Neuronal stem cell (in vitro differentiated cells): ENCODE data around the gene MRGPRE.

ENCODE experiments used
- DNase-seq: peaks from one replicate; pipeline ENCODE4 v3.0.0-alpha.2; 2013; ENCODE audit warnings: low spot score
- H2AFZ ChIP-seq: one replicate; pipeline ENCODE4 v1.6.1; 2013; ENCODE audit warnings: mild to moderate bottlenecking, low read length, inconsistent platforms
- H2AK5ac ChIP-seq: 2 replicates; pipeline ENCODE4 v1.6.1; 2013; ENCODE audit warnings: low read depth, mild to moderate bottlenecking, inconsistent platforms, low read length, moderate library complexity, mixed read lengths
- H2BK120ac ChIP-seq: 2 replicates; pipeline ENCODE4 v1.6.1; 2013; ENCODE audit warnings: low read depth, mild to moderate bottlenecking, inconsistent platforms, low read length, moderate library complexity, mixed read lengths
- H2BK12ac ChIP-seq: one replicate; pipeline ENCODE4 v1.6.1; 2013; ENCODE audit warnings: low read length, inconsistent platforms
- H2BK15ac ChIP-seq: 2 replicates; pipeline ENCODE4 v1.6.1; 2013; ENCODE audit warnings: mild to moderate bottlenecking, low read length, inconsistent platforms, mixed read lengths
- H2BK5ac ChIP-seq: one replicate; pipeline ENCODE4 v1.6.1; 2013; ENCODE audit warnings: inconsistent platforms, mild to moderate bottlenecking, low read length, moderate library complexity
- H3K14ac ChIP-seq: one replicate; pipeline ENCODE4 v1.6.1; 2013; ENCODE audit warnings: low read length, inconsistent platforms
- H3K18ac ChIP-seq: 2 replicates; pipeline ENCODE4 v1.6.1; 2013; ENCODE audit warnings: low read length, inconsistent platforms
- H3K23ac ChIP-seq: 2 replicates; pipeline ENCODE4 v1.6.1; 2013; ENCODE audit warnings: low read depth, mild to moderate bottlenecking, mixed read lengths, low read length, inconsistent platforms; ENCODE audit not compliant: poor library complexity
- H3K27ac ChIP-seq: replicated peaks from 3 replicates; pipeline ENCODE4 v1.5.1; 2013; ENCODE audit warnings: low read length, inconsistent platforms
- H3K27me3 ChIP-seq, 3 experiments: 2 replicates each; pipeline ENCODE4 v1.6.1; 2013; ENCODE audit warnings: low read length in 3 of 3, mild to moderate bottlenecking in 2 of 3, inconsistent platforms in 1 of 3, low read depth in 1 of 3, mixed read lengths in 1 of 3, moderate library complexity in 1 of 3; ENCODE audit not compliant: control insufficient read depth in 3 of 3, insufficient read depth in 3 of 3
- H3K36me3 ChIP-seq, 2 donors: replicated peaks in 1 of 2; 2 replicates each; pipeline ENCODE4 v1.6.1; 2013; ENCODE audit warnings: low read length in 2 of 2; ENCODE audit not compliant: control insufficient read depth in 2 of 2, insufficient read depth in 2 of 2
- H3K4ac ChIP-seq: 2 replicates; pipeline ENCODE4 v1.6.1; 2013; ENCODE audit warnings: inconsistent platforms, mild to moderate bottlenecking, low read length, moderate library complexity
- H3K4me1 ChIP-seq, 2 donors: 1 replicate in 1 of 2; 2 replicates in 1 of 2; pipeline ENCODE4 v1.6.1; 2013; ENCODE audit warnings: low read length in 2 of 2, low read depth in 1 of 2; ENCODE audit not compliant: control insufficient read depth in 2 of 2, insufficient read depth in 1 of 2
- H3K4me2 ChIP-seq: one replicate; pipeline ENCODE4 v1.6.1; 2013; ENCODE audit warnings: mild to moderate bottlenecking, low read length, inconsistent platforms; ENCODE audit not compliant: insufficient read depth, poor library complexity, severe bottlenecking
- H3K4me3 ChIP-seq, 2 donors: 2 replicates each; pipeline ENCODE4 v1.5.1; 2013; ENCODE audit warnings: low read length in 2 of 2, mild to moderate bottlenecking in 2 of 2, inconsistent platforms in 1 of 2, moderate library complexity in 1 of 2
- H3K79me1 ChIP-seq: one replicate; pipeline ENCODE4 v1.6.1; 2013; ENCODE audit warnings: low read depth, mild to moderate bottlenecking, inconsistent platforms, low read length, moderate library complexity
- H3K9ac ChIP-seq: one replicate; pipeline ENCODE4 v1.6.1; 2013; ENCODE audit warnings: mild to moderate bottlenecking, low read depth, low read length, inconsistent platforms; ENCODE audit not compliant: poor library complexity
- H3K9me3 ChIP-seq, 2 donors: replicated peaks in 1 of 2; 2 replicates each; pipeline versions ENCODE3 to v1.6.1; 2013; ENCODE audit warnings: low read length in 2 of 2, mild to moderate bottlenecking in 2 of 2, inconsistent platforms in 1 of 2, low read depth in 1 of 2, mixed read lengths in 1 of 2, moderate library complexity in 1 of 2; ENCODE audit not compliant: control insufficient read depth in 2 of 2, insufficient read depth in 1 of 2
- H4K8ac ChIP-seq: one replicate; pipeline ENCODE4 v1.6.1; 2013; ENCODE audit warnings: low read depth, mild to moderate bottlenecking, inconsistent platforms, low read length, moderate library complexity
- H4K91ac ChIP-seq: one replicate; pipeline ENCODE4 v1.6.1; 2013; ENCODE audit warnings: low read length, low read depth, mild to moderate bottlenecking, inconsistent platforms; ENCODE audit not compliant: poor library complexity
- WGBS, 2 donors: extraction: QIAGEN DNeasy Blood & Tissue Kit; methylation state at CpG; one replicate each; pipeline ENCODE4 v1.1.7; 2013; ENCODE audit warnings: missing lambda C conversion rate in 2 of 2, mixed read lengths in 1 of 2; ENCODE audit not compliant: insufficient read length in 2 of 2, insufficient replicate concordance in 1 of 2; ENCODE audit errors: extremely low coverage in 2 of 2; 5-methylcytosine and 5-hydroxymethylcytosine counted together

MRGPRE gene

DNA sequence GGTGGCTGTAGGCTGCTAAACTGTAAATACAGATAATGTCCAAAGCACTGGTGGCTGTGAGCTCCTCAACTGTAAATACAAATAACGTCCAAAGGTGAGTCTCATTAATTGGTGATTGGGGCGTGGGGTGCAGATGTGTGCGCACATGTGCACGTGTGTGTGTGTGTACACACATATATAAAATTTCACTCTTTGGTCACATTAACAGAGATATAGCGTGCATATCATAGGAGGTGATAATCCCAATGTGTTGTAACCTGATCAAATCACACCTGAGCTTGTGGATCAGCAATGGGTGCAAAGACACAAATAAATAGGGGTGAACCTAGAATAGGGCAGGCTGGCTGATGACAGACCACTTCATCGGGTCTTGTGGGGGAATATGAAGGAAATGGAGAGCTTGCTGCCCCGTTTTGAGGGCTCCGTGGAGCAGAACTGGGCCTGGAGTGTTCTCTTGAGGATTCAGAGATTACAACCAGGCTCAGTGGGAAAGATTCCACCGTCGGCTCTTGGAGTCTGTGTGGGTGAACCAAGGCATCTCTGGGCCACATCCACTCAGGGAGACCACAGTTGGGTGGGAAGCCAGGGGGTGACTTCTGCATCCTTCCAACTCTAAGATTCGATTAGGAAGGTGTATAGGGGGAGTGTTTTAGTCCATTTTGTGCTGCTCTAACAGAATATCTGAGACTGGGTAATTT, 42.2 kb downstream of the MRGPRE start:
- H3K9me3 ChIP-seq, result peaks cover 0 to 3% of the 10 kb centered on the region in 2 donors
- H3K4ac ChIP-seq, result no peak overlapping the region
- no peak for DNase-seq
- whole genome bisulfite sequencing, 2 donors, result no CpG with 5 or more reads among the region's 11 CpGs
- no peaks in the 10 kb centered on the region for H3K36me3 ChIP-seq
- no peak overlapping the region for H4K8ac ChIP-seq
- H2AK5ac ChIP-seq, result peak overlapping the region; percentile 59
- H2BK120ac ChIP-seq, result no peak overlapping the region
- H3K23ac ChIP-seq, result no peak overlapping the region
- H3K4me2 ChIP-seq, result no peak overlapping the region
- H2BK5ac ChIP-seq, result peak overlapping the region; percentile 7
- peak overlapping the region; percentile 75 for H2BK12ac ChIP-seq
- H4K91ac ChIP-seq, result no peak overlapping the region
- H3K79me1 ChIP-seq, result no peaks in the 10 kb centered on the region
- H3K4me3 ChIP-seq, result no peak overlapping the region
- no peak overlapping the region for H2AFZ ChIP-seq
- H3K14ac ChIP-seq, result no peak overlapping the region
- H3K4me1 ChIP-seq, result peaks cover 6 to 15% of the 10 kb centered on the region in 2 donors
- peak overlapping the region; percentile 2 for H3K9ac ChIP-seq
- H3K27me3 ChIP-seq, result peaks cover 0 to 11% (median 0%) of the 10 kb centered on the region in 3 experiments
- peak overlapping the region; percentile 79 for H2BK15ac ChIP-seq
- H3K27ac ChIP-seq, result no peak overlapping the region
- peak overlapping the region; percentile 78 for H3K18ac ChIP-seq

DNA sequence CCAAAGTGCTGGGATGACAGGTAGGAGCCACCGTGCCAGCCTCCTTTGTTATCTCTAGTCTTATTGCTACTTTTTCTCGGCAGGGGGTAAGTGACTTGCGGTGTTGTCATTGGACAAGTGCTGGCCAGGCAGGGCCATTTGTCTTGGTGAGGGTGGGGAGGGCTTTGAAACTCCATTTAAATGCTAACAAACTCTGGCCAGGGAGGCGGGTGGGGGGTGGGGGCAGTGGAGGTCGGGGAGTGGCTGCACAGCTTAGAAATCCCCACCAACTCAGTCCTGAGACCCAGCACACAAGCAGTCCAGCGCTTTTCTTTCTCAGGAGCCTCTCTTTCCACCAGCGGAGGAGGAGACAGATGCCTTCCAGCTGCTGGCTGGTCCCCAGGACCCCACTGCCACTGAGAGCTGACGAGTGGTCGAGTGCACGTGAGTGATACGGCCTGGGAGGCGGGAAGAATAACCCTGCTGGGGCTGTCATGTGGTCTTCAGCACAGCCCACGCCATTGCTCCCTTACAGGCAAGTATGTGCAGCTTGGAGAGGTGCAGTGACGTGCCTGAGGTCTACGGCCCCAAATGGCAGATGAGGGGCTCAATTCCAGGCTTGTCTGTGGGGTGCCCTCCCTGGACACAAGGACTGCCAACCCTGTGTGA, 42.9 kb downstream of the MRGPRE start:
- H3K27me3 ChIP-seq, result peaks cover 0 to 11% (median 0%) of the 10 kb centered on the region in 3 experiments
- no peak overlapping the region for H4K8ac ChIP-seq
- H3K4me2 ChIP-seq, result peak overlapping the region; percentile 29
- H2AFZ ChIP-seq, result peak overlapping the region; percentile 69
- peak overlapping the region; percentile 2 for H3K9ac ChIP-seq
- no peak for DNase-seq
- H3K79me1 ChIP-seq, result no peaks in the 10 kb centered on the region
- peaks cover 6 to 15% of the 10 kb centered on the region in 2 donors for H3K4me1 ChIP-seq
- no peaks in the 10 kb centered on the region for H3K36me3 ChIP-seq
- H2AK5ac ChIP-seq, result peak overlapping the region; percentile 59
- peak overlapping the region; percentile 7 for H2BK5ac ChIP-seq
- no peak overlapping the region for H4K91ac ChIP-seq
- H3K18ac ChIP-seq, result peak overlapping the region; percentile 78
- H3K23ac ChIP-seq, result no peak overlapping the region
- peak overlapping the region; percentile 75 for H2BK12ac ChIP-seq
- H3K4ac ChIP-seq, result no peak overlapping the region
- no peak overlapping the region for H2BK120ac ChIP-seq
- H3K9me3 ChIP-seq, result peaks cover 0 to 3% of the 10 kb centered on the region in 2 donors
- H2BK15ac ChIP-seq, result peak overlapping the region; percentile 79
- no CpG with 5 or more reads among the region's 15 CpGs for WGBS, 2 donors
- H3K14ac ChIP-seq, result no peak overlapping the region
- no peak overlapping the region for H3K27ac ChIP-seq
- H3K4me3 ChIP-seq, result no peak overlapping the region

DNA sequence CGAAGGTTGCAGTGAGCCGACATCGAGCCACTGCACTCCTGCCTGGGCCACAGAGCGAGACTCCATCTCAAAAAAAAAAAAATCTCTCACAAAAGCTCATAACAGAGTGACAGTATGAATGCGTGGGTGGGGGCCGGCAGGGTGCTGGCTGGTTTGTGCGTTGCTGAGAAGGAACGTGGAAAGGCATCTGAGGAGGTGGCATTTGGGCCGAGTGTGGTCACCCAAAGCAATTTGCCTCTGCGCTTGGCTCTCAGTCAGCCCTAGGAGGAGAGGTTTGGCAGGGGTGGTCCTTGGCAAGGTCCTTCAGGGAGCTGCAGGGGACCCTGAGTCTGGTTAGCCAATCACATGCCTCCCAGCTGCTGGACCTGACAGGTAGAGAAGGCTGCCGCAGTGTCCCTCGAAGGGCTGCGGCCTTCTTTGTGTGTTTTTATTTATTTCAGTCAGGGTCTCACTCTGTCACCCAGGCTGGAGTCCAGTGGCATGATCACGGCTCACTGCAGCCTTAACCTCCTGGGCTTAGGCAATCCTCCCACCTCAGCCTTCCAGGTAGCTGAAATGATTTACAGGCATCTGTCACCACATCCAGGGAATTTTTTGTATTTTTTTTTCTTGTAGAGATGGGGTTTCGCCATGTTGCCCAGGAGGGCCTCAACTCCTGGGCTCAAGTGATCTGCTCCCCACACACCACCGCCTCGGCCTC, 43.6 kb downstream of the MRGPRE start:
- Histone ChIP-seq H4K91ac (no peak overlapping the region), H3K4ac (no peak overlapping the region), H2BK5ac (no peak overlapping the region), H2AK5ac (no peak overlapping the region), H2BK12ac (no peak overlapping the region), H2BK15ac (peak overlapping the region; percentile 62), H3K4me3 (no peak overlapping the region), H4K8ac (no peak overlapping the region), H3K79me1 (no peaks in the 10 kb centered on the region), H3K18ac (peak overlapping the region; percentile 15), H3K27ac (no peak overlapping the region), H3K9ac (peak overlapping the region; percentile 13), H3K4me1 (peaks cover 6 to 15% of the 10 kb centered on the region in 2 donors), H2BK120ac (no peak overlapping the region), H3K36me3 (no peaks in the 10 kb centered on the region), H3K9me3 (peaks cover 0 to 3% of the 10 kb centered on the region in 2 donors), H3K4me2 (no peak overlapping the region), H3K14ac (no peak overlapping the region), H3K23ac (no peak overlapping the region), H2AFZ (peak overlapping the region; percentile 69), H3K27me3 (peaks cover 0 to 11% (median 0%) of the 10 kb centered on the region in 3 experiments)
- no peak for DNase-seq
- WGBS, 2 donors, result no CpG with 5 or more reads among the region's 17 CpGs
